NCI-H510A treated with DMSO at 0.1 percent for 48 hours (cell line): ENCODE results near the gene HSPA12B.

Source experiments
- DNase-seq: peaks from one replicate; lab custom pipeline; 2025; lab: John Stamatoyannopoulos, UW

HSPA12B gene, protein sequence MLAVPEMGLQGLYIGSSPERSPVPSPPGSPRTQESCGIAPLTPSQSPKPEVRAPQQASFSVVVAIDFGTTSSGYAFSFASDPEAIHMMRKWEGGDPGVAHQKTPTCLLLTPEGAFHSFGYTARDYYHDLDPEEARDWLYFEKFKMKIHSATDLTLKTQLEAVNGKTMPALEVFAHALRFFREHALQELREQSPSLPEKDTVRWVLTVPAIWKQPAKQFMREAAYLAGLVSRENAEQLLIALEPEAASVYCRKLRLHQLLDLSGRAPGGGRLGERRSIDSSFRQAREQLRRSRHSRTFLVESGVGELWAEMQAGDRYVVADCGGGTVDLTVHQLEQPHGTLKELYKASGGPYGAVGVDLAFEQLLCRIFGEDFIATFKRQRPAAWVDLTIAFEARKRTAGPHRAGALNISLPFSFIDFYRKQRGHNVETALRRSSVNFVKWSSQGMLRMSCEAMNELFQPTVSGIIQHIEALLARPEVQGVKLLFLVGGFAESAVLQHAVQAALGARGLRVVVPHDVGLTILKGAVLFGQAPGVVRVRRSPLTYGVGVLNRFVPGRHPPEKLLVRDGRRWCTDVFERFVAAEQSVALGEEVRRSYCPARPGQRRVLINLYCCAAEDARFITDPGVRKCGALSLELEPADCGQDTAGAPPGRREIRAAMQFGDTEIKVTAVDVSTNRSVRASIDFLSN

DNA sequence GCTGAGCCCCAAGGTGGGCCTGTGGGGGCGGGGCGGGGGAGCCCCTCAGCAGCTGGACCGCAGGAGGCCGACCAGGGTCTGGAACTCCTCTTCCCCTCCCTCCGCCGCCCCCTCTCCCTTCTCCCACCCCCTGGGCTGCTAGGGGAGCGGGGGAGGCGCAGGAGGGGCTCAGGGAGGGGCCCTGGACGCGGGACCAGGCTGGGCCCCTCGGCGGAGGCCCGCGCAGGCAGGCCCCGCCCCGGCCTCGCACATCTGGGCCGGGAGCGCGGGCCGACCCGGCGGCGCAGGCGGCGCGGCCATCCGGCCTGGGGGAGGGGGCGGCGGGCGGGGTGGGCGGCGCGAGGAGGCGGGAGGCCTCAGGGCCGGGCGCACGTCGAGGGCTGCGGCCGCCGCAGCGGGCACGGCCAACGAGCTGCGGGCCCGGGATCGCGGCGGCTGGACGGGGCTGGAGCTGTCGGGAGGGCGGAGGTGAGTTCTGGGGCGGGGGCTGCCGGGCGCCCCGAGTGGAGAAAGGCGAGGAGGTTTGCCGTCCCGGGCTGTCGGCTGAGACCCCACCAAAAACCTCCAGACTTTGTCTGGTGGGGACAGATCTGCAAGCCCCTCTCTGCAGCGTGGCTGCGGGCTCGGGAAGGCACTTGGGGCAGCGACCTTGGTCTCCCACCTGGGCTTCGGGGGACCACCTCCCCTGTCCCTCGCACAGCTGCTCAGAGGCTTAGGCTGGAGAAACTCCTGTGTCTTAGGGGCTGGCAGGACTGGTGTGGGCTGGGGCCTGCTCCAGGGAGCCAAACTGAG is at the start of gene HSPA12B:
TSS of gene HSPA12B (plus strand) at position 359 of the 792 bp plus-strand sequence. CDS start 5,990 bp downstream, outside the sequence.
- no peak for DNase-seq

DNA sequence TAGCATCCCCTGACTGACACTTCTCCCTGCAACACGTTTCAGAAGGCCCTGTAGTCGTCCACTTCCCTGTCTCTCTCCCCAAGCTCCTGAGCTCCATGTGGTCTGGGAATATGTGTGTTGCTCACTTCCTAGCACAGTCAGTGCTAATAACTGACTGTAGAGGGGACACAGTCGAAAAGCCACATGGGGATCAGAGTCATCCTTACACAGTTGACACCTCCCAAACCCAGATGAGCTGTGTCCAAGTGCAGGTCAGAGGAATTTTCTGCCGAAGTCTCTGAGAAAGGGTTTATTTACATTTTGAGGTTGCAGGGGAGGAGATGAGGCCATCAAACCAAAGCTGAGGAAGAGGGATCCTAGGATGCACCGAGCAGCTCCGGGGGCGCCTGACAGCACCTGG is 47.1 kb upstream of the HSPA12B start:
- DNase-seq = no peak

DNA sequence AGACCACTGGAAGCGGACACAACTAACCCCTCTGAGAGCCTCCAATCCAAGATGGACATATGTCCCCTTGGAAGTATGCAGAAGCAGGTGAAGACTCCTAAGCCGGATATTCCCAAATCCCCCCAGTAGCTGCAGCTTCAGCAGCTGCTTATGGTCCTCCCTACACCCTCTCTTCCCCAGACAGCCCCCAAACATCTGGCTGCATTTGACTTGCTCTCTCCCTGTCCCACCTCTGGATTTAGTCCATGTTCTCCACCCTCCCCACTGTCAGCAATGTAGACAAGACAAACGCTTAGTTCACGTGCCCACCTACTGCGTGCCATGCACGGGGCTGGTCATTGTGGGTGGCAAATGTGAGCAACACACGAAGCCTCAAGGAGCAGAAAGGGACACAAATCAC is 46.1 kb upstream of the HSPA12B start:
- no peak for DNase-seq

DNA sequence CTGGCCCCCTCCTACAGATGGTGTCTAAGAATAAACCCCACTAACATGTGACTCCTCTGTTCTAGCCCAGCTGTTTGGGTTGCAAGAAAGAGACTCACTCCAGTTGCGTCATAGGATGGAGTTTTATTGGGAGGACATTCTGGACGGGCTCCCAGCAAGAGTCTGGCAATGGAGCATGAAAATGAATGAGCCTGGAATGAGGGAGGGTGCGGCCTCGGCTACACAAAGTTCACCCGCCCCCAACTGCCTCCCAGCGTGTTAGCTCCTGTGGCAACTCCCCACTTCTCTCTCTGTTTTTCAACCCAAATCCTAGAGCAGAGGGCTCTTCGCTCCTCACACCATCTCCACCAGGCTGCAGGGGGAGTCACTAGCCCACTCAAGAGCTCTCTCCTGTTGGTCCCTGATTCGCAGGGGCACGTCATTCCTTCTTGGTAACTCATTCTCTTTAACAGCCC is 45.6 kb upstream of the HSPA12B start:
- DNase-seq = no peak

DNA sequence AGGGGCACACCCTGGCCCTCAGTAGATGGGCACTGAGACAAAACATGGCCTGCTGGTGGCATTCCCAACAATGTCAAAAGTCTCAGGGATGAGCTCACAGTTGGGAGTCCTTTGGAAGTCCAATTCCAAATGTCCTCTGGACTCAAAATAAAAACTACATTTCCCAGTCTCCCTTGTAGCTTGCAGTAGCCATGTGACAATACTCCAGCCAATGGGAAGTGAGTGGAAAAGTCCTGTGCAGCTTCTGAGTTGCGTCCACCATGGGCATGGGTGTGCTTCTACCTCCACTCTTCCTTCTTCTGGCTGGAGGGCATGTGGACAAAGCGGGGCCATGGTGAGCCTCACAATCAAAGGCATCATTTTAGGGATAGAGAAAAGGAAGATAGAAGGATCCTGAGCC is 44.8 kb upstream of the HSPA12B start:
- DNase-seq = peak; percentile 24

DNA sequence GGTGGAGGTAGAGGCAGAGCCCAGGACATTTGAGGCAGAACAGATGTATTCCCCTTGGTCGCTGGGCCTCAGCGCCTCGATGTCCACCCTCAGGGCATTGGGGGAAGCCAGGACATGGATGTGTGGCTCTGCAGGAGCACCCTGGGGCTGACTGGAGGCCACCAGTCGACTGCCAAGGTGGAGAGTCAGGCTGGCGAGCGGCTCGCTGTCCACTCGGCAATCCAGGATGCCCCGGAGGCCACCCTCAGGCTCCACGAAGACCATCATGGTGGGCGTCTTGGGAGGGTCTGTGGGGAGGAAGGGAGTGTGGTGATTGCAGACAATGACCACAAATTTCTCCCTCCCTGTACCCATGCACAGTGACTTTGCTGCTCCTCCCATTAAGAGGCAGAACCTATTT is 42.5 kb upstream of the HSPA12B start:
- DNase-seq = no peak

DNA sequence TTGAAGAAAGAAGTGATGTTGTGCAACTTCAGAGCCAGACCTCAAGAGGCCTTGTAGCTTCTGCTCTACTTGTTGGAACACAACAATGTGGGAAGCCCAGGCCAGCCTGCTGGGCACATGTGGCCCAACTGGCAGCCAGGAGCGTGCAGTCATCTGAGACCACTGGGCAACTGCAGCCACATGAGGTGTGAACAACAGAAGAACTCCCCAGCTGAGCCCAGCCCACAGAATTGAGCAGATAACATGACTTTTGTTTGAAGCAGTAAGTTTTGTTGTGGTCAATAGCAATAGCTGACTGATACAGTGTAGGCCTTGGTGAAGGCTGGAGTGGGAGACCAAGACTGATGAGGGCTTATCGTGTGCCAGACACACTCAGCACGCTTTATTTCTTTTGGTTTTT is 42.1 kb upstream of the HSPA12B start:
- DNase-seq = no peak

DNA sequence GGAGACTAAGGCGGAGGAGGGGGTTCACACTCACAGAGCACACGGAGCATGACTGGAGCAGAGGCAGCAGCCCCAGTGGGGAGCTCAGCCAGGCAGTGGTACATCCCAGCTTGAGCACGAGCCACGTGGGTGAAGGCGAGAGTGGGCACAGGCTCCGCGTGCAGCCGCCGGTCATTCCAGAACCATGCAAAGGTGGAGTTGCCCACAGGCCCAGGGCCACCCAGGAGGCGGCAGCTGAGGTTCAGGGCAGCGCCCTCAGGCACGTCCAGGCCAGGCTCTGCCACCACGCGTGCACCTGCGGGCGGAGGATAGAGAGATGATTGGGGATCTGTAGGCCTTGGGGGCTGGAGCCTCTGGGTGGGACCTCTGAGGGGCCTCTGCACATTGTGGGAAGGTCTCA is 41.2 kb upstream of the HSPA12B start:
- no peak for DNase-seq

DNA sequence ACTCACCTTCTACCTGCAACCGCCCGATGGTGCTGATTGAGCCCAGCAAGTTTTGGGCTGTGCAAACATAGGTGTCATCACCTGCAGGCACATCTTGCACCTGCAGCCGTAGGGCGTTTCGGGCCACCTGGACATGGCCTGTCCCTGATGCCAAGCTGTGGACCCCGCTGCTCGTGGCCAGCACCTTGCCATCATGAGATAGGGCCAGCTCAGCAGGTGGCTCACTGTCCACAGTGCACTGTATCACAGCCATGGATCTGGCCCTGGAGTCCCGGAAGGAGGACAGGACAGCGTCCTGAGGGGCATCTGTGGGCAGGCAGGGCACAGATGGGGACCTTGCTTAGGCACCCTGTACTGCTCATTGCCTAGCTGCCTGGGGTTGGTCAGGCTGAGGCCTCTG is 40.6 kb upstream of the HSPA12B start:
- DNase-seq = no peak

DNA sequence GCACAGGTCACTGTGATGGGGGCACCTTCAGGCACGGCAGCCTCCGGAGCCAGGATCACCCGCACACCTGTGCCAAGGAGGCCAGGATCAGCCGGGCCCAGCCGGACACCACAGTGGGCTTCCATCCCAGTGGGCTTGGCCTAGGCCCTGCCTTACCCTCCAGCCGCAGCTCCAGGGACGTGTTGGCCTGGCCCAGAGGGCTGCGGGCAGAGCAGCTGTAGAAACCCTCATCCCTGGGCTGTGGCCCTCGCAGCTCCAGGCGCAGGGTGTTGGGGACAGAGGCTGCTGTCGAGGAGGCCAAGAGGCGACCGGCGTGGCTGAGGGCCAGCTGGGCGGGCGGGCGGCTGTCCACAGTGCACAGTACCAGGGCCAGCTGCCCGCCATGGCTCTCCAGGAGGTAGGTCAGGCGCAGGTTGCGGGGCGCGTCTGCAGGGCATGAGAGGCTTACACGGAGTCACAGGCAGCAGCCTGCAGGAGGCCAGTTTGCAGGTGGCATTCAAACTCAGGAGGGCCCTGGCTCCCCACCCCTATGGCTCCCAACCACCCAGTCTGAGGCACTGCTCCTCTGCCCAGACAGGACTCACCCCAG is 39.7 kb upstream of the HSPA12B start:
- DNase-seq = no peak

DNA sequence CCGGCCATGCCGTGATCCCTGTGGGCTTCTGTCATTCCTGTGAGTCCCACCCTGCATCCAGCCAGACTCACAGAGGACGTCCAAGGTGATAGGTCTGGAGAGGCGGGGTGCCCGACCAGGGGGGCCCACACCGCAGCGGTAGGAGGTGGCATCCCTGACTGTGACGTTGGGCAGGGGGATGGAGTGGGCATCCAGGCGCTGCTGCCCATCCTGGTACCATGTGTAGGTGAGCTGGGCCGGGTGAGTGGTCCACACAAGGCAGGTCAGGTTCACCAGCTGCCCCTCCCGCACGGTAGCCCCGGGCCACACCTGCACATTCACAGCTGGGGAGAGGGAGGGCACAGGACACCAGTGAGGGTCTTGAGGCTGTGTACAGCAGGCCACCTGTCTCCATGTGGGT is 39.1 kb upstream of the HSPA12B start:
- no peak for DNase-seq

DNA sequence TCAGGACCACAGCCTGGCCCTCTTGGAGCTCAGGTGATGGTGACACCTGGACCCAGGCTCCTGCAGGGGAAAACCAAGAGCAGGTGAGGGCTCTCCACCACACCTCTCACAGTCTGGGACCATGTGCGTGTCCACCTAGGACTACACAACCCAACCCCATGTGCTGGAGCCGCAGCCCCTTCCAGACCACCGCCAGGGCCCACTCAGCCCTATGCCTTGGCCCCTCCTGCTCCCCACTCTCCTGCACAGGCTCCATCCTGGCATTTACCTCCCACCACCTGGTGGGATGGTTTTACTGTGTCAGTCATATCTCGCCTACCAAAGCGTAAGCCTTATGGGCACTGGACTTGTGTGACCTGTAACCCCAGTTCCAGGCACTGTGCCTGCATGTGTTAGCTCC is 37.6 kb upstream of the HSPA12B start:
- no peak for DNase-seq

DNA sequence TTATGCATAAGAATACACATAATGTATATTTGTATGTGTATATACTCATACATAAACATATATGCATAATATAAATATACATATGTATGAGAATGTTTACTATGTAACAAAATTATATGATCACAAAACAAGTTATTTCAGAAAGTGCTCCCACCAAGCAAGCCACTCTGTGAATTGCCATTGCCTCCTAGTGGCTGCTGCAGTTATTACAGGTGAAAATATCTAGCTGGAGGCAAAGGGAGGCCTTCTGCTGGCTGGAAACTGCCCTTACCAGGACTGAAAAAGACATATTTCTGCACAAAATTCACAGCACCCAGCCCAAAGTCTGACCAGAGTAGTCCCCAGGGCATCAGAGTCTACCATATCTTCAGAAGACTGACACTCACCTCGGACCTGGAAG is 36.3 kb upstream of the HSPA12B start:
- DNase-seq = no peak

DNA sequence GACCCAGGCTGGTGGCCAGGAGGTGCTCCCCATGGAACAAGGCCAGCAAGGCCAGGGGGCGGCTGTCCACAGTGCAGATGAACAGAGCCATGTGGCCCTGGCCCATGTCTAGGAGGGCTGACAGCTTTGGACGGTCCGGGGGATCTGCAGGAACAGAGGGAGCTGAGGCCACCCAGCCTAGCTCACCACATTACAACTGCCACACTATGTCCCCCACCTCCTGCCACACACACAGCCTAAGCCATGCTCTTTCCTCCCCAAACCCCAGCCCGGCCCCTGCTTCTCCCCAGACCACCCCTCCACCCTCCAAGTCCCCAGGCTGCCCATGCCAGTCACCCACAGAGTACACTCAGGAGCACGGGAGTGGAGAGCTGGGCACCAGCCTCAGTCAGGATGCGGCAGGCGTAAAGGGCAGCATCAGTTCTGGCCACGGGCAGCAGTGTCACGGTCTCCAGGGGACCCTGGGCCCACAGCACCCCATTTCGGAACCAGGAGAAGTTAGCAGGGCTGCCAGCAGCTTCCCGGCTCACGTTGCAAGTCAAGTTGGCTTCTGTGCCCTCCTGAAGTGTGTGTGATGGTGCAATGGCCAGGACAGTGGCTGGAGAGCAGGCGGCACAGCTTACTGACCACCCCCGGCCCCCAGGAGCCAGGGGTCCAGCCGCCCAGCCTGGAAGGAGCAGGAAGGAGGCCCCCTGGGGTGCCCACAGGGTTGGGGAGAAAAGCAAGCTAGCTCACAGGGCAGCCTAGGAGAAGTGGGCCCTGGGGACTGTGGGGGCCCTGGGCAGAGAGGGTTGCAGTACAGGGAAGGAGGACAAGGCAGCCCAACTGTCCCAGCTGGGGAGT is 35.5 kb upstream of the HSPA12B start:
- DNase-seq = no peak

DNA sequence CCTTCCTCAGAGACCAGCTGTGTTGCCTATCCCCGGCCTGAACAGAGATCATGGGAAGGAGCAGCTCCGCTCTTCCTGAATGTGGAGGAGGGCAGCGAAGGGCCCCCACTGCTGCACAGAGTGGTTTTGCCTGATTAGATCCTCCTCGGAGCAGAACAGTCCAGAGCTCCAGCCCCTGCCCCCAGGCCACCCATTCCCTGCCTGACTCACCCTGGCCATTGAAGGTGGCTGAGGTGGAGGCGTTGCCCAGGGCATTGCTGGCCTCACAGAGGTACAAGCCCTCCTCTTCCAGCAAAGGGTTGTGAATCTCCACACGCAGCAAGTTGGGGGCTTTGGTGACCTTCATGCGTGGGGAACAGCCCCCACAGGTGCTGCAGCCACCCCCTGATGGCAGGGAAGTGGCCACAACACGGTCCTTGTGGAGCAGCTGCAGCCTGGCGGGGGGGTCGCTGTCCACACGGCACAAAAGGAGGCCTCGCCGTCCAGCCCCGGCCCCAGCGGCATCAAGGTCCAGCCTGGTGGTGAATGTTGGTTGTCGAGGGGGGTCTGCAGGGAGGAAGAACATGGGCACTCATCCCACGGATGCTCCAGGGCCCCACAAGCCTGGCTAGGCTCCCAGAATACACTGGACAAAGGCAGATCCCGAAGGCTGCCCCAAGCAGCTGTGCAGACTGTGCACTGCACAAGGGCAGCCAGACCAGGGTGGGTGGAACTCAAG is 34.7 kb upstream of the HSPA12B start:
- DNase-seq = no peak

DNA sequence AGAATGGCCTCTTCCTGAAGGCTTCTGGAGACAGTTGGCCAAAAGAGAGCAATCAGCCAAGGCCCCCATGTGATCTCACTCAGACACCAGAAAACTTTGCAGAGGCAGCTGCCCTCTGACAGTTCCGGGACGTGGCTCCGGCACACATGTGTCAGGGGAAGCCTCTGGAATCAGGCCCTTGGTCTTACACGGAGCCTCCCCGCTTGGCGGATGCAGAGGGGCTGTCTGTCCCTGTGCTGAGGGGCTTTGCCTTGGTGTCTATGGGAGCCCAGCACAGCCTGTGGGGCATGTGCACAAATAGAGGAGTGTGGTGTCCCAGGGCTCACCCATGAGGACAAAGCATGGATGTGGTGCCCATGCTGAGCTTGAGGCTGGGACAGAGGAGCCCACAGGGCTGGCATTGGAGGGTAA is 33.9 kb upstream of the HSPA12B start:
- DNase-seq = no peak

DNA sequence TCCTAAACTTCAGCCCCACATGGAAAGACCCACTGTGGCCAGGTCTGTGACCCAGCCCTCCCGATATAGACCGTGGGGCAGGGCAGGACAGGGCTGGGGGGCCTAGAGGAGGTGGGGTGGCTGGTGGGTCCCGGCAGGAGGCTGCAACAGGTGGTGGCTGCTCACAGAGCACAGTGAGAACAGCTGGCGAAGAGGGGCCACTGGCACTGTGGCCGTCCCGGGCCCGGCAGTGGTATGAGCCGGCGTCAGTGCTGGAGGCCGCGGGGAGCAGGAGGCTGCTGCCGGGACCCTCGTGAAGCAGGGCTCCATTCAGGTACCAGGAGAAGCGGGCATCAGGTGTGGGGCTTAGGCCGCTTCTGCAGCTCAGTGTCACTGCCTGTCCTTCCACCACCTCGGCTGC is 33.4 kb upstream of the HSPA12B start:
- DNase-seq = no peak

DNA sequence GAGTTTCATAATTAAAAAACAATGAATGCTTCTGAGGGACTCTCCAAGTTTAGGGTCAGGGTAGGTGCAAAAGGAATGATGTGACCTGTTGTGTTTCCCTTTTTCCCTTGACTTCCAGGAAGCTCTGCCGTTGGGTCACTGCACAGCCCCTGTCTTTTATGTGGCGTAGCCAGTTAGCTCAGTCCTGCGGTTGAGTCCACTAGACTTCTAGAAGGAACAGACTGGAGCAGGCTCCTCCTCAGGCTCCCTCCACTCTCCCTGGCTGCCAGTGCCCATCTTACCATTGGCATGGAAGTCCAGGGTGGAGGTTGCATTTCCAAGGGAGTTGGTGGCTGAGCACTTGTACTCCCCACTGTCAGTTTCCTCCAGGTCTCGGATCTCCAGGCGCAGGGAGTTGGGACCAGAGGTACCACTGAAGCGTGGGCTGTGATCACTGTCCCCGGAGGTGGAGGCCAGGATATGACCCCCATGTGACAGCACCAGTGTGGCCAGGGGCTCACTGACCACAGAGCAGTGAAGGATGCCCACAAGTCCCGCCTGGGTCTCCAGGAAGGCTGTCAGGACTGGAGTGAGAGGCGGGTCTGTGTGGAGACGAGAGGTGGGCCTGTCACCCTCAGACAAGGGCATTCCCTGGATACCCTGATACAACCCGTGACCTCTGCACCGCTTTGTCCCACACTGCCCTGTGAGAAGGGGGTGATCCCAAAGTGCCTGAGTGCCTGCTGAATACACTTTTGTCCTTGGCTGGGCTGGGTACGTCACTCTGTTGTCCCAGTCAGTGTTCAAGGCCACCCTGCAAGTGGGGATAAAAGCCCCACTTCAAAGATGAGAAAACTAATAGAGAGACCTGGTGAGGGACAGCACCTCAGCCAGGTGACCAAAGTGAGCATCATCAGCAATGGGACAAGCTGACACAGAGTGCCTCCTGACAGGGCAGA is 31.2 kb upstream of the HSPA12B start:
- DNase-seq = no peak

DNA sequence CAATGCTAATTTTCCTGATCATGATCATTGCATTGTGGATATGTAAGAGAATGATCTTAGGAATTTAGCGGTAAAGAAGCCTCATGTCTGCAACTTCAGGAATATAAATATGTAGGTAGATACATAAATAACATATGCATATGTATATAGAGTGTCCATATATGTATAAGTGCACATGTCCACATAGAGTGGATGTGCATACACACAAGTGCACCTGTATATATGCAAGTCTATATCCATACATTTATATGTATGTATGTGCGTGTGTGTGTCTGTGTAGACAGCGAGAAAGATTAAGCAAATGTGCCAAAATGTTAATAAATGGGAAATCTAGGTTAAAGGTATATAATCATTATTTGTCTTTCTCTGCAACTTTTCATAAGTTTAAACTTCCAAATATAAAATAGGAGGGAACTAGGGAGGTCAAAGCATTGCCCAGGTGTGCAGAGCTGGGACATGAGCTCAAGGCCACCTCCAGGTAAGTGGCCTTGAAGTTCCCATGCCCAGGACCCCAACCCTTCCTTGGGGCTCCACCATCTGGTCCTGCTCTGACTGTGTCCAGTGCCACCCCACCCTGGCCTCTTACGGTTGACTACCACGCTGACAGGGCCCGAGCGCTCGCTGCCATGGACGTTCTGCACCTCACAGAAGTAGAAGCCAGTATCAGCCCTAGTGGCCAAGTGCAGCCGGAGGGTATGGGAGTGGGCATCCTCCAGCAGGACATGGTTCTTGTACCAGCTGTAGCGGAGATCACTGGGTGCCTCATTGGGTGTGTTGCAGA is 29.7 kb upstream of the HSPA12B start:
- DNase-seq = no peak
